Fibroblast of lung (primary cell): Measurements from ENCODE around the gene ATOH8. TPM values are rescaled to one million over a fixed set of nuclear protein-coding genes. Genes with fewer than 3 reads are reported as not detected.
A peak's percentile ranks its signal among the peaks of the same experiment; 100 is the strongest.

Experiments used
- DNase-seq, 2 donors: peaks; one replicate each; pipeline versions ENCODE4 v3.0.0 to v3.0.0-alpha.2; 2010; ENCODE audit warnings: low read depth in 2 of 2
- H2AFZ ChIP-seq: 2 replicates; pipeline ENCODE4 v1.5.1; 2012; ENCODE audit warnings: low read length, control low read depth, inconsistent platforms
- H3K27ac ChIP-seq: 2 replicates; pipeline ENCODE4 v1.5.1; 2011; ENCODE audit warnings: low read length, control low read depth; ENCODE audit not compliant: insufficient read depth
- H3K27me3 ChIP-seq: 2 replicates; pipeline ENCODE4 v1.5.1; 2011; ENCODE audit warnings: mild to moderate bottlenecking, low read length; ENCODE audit not compliant: control insufficient read depth, insufficient read depth
- H3K36me3 ChIP-seq: 2 replicates; pipeline ENCODE4 v1.5.1; 2011; ENCODE audit warnings: low read length; ENCODE audit not compliant: control insufficient read depth, insufficient read depth
- H3K4me1 ChIP-seq: 2 replicates; pipeline ENCODE4 v1.5.1; 2011; ENCODE audit warnings: low read length; ENCODE audit not compliant: control insufficient read depth, insufficient read depth; ENCODE audit errors: extremely low read depth
- H3K4me2 ChIP-seq: 2 replicates; pipeline ENCODE4 v1.5.1; 2011; ENCODE audit warnings: low read length, control low read depth; ENCODE audit not compliant: insufficient read depth; ENCODE audit errors: extremely low read depth
- H3K4me3 ChIP-seq, 4 experiments: fragments of 200-600 bp in 1 of 4; sonication (generic) in 1 of 4; replicated peaks in 1 of 4; 2 replicates each; pipeline ENCODE4 v1.5.1; 2011 to 2016; ENCODE audit warnings: low read length in 4 of 4, low read depth in 3 of 4, mild to moderate bottlenecking in 3 of 4, control low read depth in 2 of 4, inconsistent platforms in 1 of 4, mixed read lengths in 1 of 4; ENCODE audit not compliant: insufficient read depth in 1 of 4; ENCODE audit errors: control extremely low read depth in 1 of 4
- H3K79me2 ChIP-seq: 2 replicates; pipeline ENCODE4 v1.5.1; 2012; ENCODE audit warnings: mild to moderate bottlenecking, low read length, inconsistent platforms; ENCODE audit not compliant: control insufficient read depth, insufficient read depth
- H3K9ac ChIP-seq: 2 replicates; pipeline ENCODE4 v1.5.1; 2011; ENCODE audit warnings: mild to moderate bottlenecking, low read length, control low read depth; ENCODE audit not compliant: insufficient read depth
- H3K9me3 ChIP-seq: 2 replicates; pipeline ENCODE4 v1.5.1; 2012; ENCODE audit warnings: low read depth, low read length; ENCODE audit not compliant: control insufficient read depth, insufficient read depth
- H4K20me1 ChIP-seq: 2 replicates; pipeline ENCODE4 v1.5.1; 2011; ENCODE audit warnings: low read length; ENCODE audit not compliant: control insufficient read depth, insufficient read depth; ENCODE audit errors: extremely low read depth
- CTCF ChIP-seq, 2 donors: IDR thresholded peaks in 1 of 2; conservative IDR thresholded peaks in 1 of 2; 1 replicate in 1 of 2; 2 replicates in 1 of 2; pipeline ENCODE4 v1.5.1; 2011 to 2012; ENCODE audit warnings: low read length in 2 of 2, control low read depth in 1 of 2, inconsistent platforms in 1 of 2, low read depth in 1 of 2, mild to moderate bottlenecking in 1 of 2
- EZH2 ChIP-seq: IDR thresholded peaks from 2 replicates; pipeline ENCODE4 v1.5.1; 2012; ENCODE audit warnings: low read length, control low read depth, mild to moderate bottlenecking; ENCODE audit errors: missing control alignments
- polyA plus RNA-seq, 2 donors: library from polyadenylated mRNA; depleted of rRNA in 1 of 2; stranded (reverse) in 1 of 2; unstranded in 1 of 2; fragments of >200 nt; gene quantifications; 2 replicates each; pipeline ENCODE4 v1.2.1, GENCODE V29; 2011 to 2012; ENCODE audit warnings: missing spikeins in 1 of 2
- total RNA-seq: library from RNA; depleted of rRNA; stranded (reverse); fragments of >200 nt; gene quantifications from 2 replicates; pipeline ENCODE4 v1.2.1, GENCODE V29; 2014

The ATOH8 gene
- total and polyA plus RNA-seq, 2 donors (not counting 1 experiment from before 2014, with no cell fraction given), result 5.6 to 19.2 TPM

DNA sequence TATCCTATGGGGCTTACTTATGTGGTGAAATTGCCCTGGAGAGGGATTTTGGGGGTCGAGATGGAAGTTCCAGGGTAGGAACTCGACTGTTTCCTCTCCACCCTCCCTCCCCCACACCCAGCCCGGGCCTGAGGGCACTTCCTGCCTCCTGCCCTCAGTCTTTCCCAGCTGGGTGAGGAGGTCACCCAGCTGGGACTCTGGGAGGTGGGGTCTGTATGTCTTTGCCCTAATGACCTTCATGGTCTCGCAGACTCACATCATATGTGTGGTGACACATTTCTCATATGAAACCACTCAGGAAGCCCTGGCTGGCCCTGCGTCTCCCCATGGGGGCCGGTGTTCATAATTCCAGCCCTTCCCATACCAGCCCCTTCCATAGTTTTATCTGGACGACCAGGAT, 12.4 kb downstream of the ATOH8 start:
- Histone ChIP-seq H2AFZ (no peak overlapping the region), H3K36me3 (peaks cover 7% of the 10 kb centered on the region), H3K27ac (no peak overlapping the region), H3K79me2 (peaks cover 17% of the 10 kb centered on the region), H3K4me1 (peaks cover 10% of the 10 kb centered on the region), H3K9me3 (no peaks in the 10 kb centered on the region), H3K27me3 (no peaks in the 10 kb centered on the region), H3K9ac (no peak overlapping the region), H3K4me3 (no peak overlapping the region), H4K20me1 (no peaks in the 10 kb centered on the region), H3K4me2 (no peak overlapping the region)
- no peak for DNase-seq
- TF ChIP-seq EZH2 (no peak), CTCF (conservative IDR thresholded peaks at IDR 0.05 in 1 of 2, IDR thresholded peaks at IDR 0.05 in 1 of 2; ENCODE audit: low read depth in 1 of 2, low read length in 2 of 2) (no peak)

DNA sequence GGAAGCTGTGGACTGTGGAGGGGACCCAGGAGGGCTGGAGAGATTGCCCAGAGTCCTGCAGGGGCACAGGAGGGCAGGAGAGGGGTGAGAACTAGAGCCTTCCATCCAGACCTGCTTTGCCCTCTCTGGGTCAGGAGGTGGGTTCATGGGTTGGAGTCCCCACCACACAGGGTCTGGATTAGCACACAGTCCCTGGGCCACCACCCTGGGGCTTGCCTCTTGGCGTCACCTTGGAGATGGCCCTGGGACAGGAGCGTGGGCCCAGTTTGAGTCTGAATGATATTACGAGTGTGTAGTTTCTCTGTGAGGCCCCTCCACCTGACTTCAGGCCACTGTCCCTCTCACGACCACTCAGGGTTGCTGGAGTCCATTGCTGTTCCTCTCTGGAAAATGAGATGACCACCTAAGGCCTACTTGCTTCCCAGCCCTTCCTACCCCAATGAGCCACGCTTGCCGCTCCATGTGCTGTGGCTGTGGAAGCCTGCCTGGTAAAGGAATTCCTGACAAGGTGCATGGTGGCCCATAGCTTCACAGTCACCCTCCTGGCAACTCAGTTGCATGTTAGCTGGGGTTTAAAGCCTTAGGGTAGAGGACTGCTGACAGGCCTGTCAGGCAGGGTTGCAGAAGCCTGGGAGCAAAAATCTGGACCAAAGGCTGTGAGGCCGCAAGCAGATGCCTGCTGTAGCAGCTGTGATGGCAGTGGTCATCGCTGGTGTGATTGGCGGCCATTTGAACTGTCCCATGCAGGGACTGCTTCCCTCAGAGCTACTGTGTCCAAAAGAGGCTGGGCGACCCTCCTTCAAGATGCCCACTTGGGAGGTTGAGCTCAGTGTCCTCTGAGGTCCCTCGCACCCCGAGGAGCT, 14.2 kb downstream of the ATOH8 start:
- Histone ChIP-seq H3K4me2 (no peak overlapping the region), H4K20me1 (no peaks in the 10 kb centered on the region), H3K79me2 (peaks cover 6% of the 10 kb centered on the region), H3K27ac (no peak overlapping the region), H3K4me3 (no peak overlapping the region), H3K36me3 (peaks cover 7% of the 10 kb centered on the region), H2AFZ (no peak overlapping the region), H3K9me3 (no peaks in the 10 kb centered on the region), H3K4me1 (peaks cover 22% of the 10 kb centered on the region), H3K9ac (no peak overlapping the region), H3K27me3 (no peaks in the 10 kb centered on the region)
- no peak for DNase-seq
- TF ChIP-seq CTCF (conservative IDR thresholded peaks at IDR 0.05 in 1 of 2, IDR thresholded peaks at IDR 0.05 in 1 of 2; ENCODE audit: low read depth in 1 of 2, low read length in 2 of 2) (no peak), EZH2 (no peak)

DNA sequence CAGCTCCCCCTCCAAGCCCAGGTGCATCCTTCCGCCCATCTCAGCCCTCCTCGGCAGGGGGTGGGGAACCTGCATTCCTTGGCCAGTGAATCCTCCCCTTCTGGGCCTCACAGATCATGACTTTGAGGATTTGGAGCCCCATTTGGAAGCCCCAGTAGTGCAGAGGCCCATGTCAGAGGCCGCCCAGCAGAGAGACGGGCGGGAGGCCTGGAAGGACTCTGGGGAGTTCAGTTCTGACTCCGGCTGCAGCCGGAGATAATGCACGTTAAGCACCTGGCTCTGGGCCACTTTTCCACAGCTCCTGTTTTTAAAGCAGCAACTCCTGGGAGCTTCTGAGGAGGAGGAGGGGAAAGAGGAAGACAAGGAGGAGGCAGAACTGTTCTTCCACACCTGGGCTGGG, 14.9 kb downstream of the ATOH8 start:
- no peak for TF ChIP-seq CTCF (conservative IDR thresholded peaks at IDR 0.05 in 1 of 2, IDR thresholded peaks at IDR 0.05 in 1 of 2; ENCODE audit: low read depth in 1 of 2, low read length in 2 of 2)
- no peak for TF ChIP-seq EZH2
- H3K27me3 ChIP-seq, result no peaks in the 10 kb centered on the region
- no peaks in the 10 kb centered on the region for H3K9me3 ChIP-seq
- no peaks in the 10 kb centered on the region for H4K20me1 ChIP-seq
- H3K4me2 ChIP-seq, result no peak overlapping the region
- H3K36me3 ChIP-seq, result peaks cover 7% of the 10 kb centered on the region
- no peak overlapping the region for H3K9ac ChIP-seq
- peak in 1 of 2 donors; percentile 50 for DNase-seq
- H3K27ac ChIP-seq, result no peak overlapping the region
- no peak overlapping the region for H3K4me3 ChIP-seq
- peaks cover 4% of the 10 kb centered on the region for H3K79me2 ChIP-seq
- peaks cover 29% of the 10 kb centered on the region for H3K4me1 ChIP-seq
- H2AFZ ChIP-seq, result no peak overlapping the region
